ENCODE data around the gene KCNN2. TPM values are rescaled to one million over a fixed set of nuclear protein-coding genes. Genes with fewer than 3 reads are reported as not detected.

The KCNN2 gene
- total and polyA plus RNA-seq, 10 of the 15 experiments (the other 5 are each of a cell fraction or from before 2014, with no cell fraction given), result 0.21 to 3.6 (median 0.79) TPM

- no peak for TF ChIP-seq BCLAF1 (IDR thresholded peaks at IDR 0.05)
- no peak for TF ChIP-seq POLR2AphosphoS5 (IDR thresholded peaks at IDR 0.05; ENCODE audit: low read length)
- TF ChIP-seq EZH2 (IDR thresholded peaks at IDR 0.05; ENCODE audit: borderline replicate concordance, control insufficient read depth, low read depth, low read length), result no peak
- no peak for TF ChIP-seq RB1 (IDR thresholded peaks at IDR 0.05; ENCODE audit: borderline replicate concordance)
Observed at GRCh38 chr5:114346181-114346580, 15.7 kb upstream of the KCNN2 start (continued).

GRCh38 chr5:114355086-114355830, 6.6 kb upstream of the KCNN2 start:
- intact Hi-C loops (cut with micrococcal nuclease; ENCODE audit: unreplicated experiment) (loop anchor here (5.0 kb wide), 2 partner anchors 678 to 743 kb away; no protein-coding TSS in a partner anchor), in situ Hi-C loops (cut with MboI) (loop anchor here (25.0 kb wide), 1 partner anchor 432 kb away; no protein-coding TSS in a partner anchor)
- peaks cover 0 to 8% of the 10 kb centered on the region in 2 experiments; a peak in 1 of 4 replicates for H3K27me3 ChIP-seq (replicated peaks in 1 of 2; ENCODE audit: control insufficient read depth in 2 of 2, insufficient read depth in 2 of 2, low read length in 1 of 2)
- no peaks in the 10 kb centered on the region for H3K9me3 ChIP-seq (replicated peaks; ENCODE audit: control insufficient read depth, insufficient read depth, low read length)
- H3K9ac ChIP-seq (ENCODE audit: control insufficient read depth, insufficient read depth, low read length), result no peak overlapping the region
- no peak; the same call in 2 of the 3 replicates for ATAC-seq
- POLR2A ChIA-PET, result no interaction called here
- BruUV-seq (replicated peaks), result no TSS peak
- CTCF ChIA-PET, result interaction anchor here (1.4 to 1.9 kb wide), 2 partner anchors 95 to 743 kb away, joined by 5 to 6 read pairs; no protein-coding TSS in a partner anchor
- SMC1A ChIA-PET (ENCODE audit: uncharacterized antibody, unreplicated experiment), result interaction anchor here (1.2 kb wide), 1 partner anchor 101 kb away, joined by 3 read pairs; no protein-coding TSS in a partner anchor
- no peak overlapping the region for H3K27ac ChIP-seq (ENCODE audit: control insufficient read depth, insufficient read depth)
- no peaks in the 10 kb centered on the region for H3K36me3 ChIP-seq (ENCODE audit: control insufficient read depth in 2 of 2, insufficient read depth in 2 of 2, low read length in 1 of 2)
- H3K4me1 ChIP-seq (ENCODE audit: control insufficient read depth, insufficient read depth, low read length), result no peaks in the 10 kb centered on the region
- H3K4me2 ChIP-seq (ENCODE audit: control insufficient read depth, insufficient read depth), result no peak overlapping the region
- H3K4me3 ChIP-seq, result no peak overlapping the region
- H3K79me2 ChIP-seq (ENCODE audit: control insufficient read depth, insufficient read depth, low read length), result no peaks in the 10 kb centered on the region
- no peaks in the 10 kb centered on the region for H4K20me1 ChIP-seq (ENCODE audit: control insufficient read depth, insufficient read depth)
- no peak for FAIRE-seq
- H2AFZ ChIP-seq (ENCODE audit: control insufficient read depth, low read depth, low read length), result no peak overlapping the region
- RAD21 ChIA-PET (ENCODE audit: unreplicated experiment), result interaction anchor here (1.0 to 1.3 kb wide), 2 partner anchors 673 to 743 kb away, joined by 3 to 4 read pairs; no protein-coding TSS in a partner anchor
- no peak for DNase-seq (ENCODE audit: low read depth, low spot score)
- WGBS (ENCODE audit: insufficient coverage, insufficient replicate concordance, low lambda C conversion rate, missing lambda C conversion rate), result 13% methylated on average over 5 of the region's 5 CpGs
- TF ChIP-seq, protein P1, sequence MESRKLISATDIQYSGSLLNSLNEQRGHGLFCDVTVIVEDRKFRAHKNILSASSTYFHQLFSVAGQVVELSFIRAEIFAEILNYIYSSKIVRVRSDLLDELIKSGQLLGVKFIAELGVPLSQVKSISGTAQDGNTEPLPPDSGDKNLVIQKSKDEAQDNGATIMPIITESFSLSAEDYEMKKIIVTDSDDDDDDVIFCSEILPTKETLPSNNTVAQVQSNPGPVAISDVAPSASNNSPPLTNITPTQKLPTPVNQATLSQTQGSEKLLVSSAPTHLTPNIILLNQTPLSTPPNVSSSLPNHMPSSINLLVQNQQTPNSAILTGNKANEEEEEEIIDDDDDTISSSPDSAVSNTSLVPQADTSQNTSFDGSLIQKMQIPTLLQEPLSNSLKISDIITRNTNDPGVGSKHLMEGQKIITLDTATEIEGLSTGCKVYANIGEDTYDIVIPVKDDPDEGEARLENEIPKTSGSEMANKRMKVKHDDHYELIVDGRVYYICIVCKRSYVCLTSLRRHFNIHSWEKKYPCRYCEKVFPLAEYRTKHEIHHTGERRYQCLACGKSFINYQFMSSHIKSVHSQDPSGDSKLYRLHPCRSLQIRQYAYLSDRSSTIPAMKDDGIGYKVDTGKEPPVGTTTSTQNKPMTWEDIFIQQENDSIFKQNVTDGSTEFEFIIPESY (IDR thresholded peaks at IDR 0.05), result no peak
- TF ChIP-seq FOXK2 (IDR thresholded peaks at IDR 0.05) (no peak), POU2F2 (IDR thresholded peaks at IDR 0.05; ENCODE audit: borderline replicate concordance, low read depth, low read length) (no peak), KDM1A (IDR thresholded peaks at IDR 0.05; ENCODE audit: borderline replicate concordance) (no peak), ZNF217 (IDR thresholded peaks at IDR 0.05) (no peak), RUNX3 (IDR thresholded peaks at IDR 0.05; ENCODE audit: low read length) (no peak)
- TF ChIP-seq, protein P2, sequence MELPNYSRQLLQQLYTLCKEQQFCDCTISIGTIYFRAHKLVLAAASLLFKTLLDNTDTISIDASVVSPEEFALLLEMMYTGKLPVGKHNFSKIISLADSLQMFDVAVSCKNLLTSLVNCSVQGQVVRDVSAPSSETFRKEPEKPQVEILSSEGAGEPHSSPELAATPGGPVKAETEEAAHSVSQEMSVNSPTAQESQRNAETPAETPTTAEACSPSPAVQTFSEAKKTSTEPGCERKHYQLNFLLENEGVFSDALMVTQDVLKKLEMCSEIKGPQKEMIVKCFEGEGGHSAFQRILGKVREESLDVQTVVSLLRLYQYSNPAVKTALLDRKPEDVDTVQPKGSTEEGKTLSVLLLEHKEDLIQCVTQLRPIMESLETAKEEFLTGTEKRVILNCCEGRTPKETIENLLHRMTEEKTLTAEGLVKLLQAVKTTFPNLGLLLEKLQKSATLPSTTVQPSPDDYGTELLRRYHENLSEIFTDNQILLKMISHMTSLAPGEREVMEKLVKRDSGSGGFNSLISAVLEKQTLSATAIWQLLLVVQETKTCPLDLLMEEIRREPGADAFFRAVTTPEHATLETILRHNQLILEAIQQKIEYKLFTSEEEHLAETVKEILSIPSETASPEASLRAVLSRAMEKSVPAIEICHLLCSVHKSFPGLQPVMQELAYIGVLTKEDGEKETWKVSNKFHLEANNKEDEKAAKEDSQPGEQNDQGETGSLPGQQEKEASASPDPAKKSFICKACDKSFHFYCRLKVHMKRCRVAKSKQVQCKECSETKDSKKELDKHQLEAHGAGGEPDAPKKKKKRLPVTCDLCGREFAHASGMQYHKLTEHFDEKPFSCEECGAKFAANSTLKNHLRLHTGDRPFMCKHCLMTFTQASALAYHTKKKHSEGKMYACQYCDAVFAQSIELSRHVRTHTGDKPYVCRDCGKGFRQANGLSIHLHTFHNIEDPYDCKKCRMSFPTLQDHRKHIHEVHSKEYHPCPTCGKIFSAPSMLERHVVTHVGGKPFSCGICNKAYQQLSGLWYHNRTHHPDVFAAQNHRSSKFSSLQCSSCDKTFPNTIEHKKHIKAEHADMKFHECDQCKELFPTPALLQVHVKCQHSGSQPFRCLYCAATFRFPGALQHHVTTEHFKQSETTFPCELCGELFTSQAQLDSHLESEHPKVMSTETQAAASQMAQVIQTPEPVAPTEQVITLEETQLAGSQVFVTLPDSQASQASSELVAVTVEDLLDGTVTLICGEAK (IDR thresholded peaks at IDR 0.05; ENCODE audit: borderline replicate concordance), result no peak
